Osteocyte (in vitro differentiated cells): Measurements from ENCODE around the gene TRIP12. TPM values are rescaled to one million over a fixed set of nuclear protein-coding genes. Genes with fewer than 3 reads are reported as not detected.
A peak's percentile ranks its signal among the peaks of the same experiment; 100 is the strongest.
"Not testable (repeated sequence)": the region's sequence is repeated elsewhere in the genome, so short reads cannot be mapped to it uniquely, and the experiment has no call there.

Experiments used
- DNase-seq: peaks from one replicate; pipeline ENCODE4 v3.0.0; 2021; ENCODE audit warnings: mixed read lengths; ENCODE audit not compliant: unreplicated experiment; ENCODE audit errors: extremely low spot score
- H3K27ac Mint-ChIP-seq: one replicate; pipeline ENCODE4 v1.8.0; 2021; ENCODE audit warnings: mild to moderate bottlenecking, mixed read lengths; ENCODE audit not compliant: unreplicated experiment
- H3K27me3 Mint-ChIP-seq: one replicate; pipeline ENCODE4 v1.8.0; 2021; ENCODE audit warnings: mixed read lengths; ENCODE audit not compliant: unreplicated experiment
- H3K36me3 Mint-ChIP-seq: one replicate; pipeline ENCODE4 v1.8.0; 2021; ENCODE audit warnings: mixed read lengths; ENCODE audit not compliant: unreplicated experiment
- H3K4me1 Mint-ChIP-seq: one replicate; pipeline ENCODE4 v1.8.0; 2021; ENCODE audit warnings: mixed read lengths; ENCODE audit not compliant: unreplicated experiment
- H3K4me3 Mint-ChIP-seq: one replicate; pipeline ENCODE4 v1.8.0; 2021; ENCODE audit warnings: mild to moderate bottlenecking, moderate library complexity, mixed read lengths; ENCODE audit not compliant: unreplicated experiment
- H3K9me3 Mint-ChIP-seq: one replicate; pipeline ENCODE4 v1.8.0; 2021; ENCODE audit warnings: mixed read lengths; ENCODE audit not compliant: unreplicated experiment
- long read RNA-seq: library from polyadenylated mRNA; unstranded; transcript quantifications from one replicate; pipeline ENCODE4 v2.0.0, GENCODE V29; 2021
- total RNA-seq: library from RNA; stranded (reverse); gene quantifications from 2 replicates; pipeline ENCODE4 v1.2.1, GENCODE V29; 2021
- TF ChIP-seq, protein P1 (sequence below): fragments of 200-600 bp; sonication (generic); IDR thresholded peaks from 2 replicates; pipeline ENCODE4 v1.5.0; 2021; ENCODE audit warnings: antibody characterized with exemption, mild to moderate bottlenecking, moderate library complexity

TRIP12 gene
- total RNA-seq = 261 and 272 TPM in 2 replicates
- long read RNA-seq, partial matches to known transcripts = 76 of 123 reads
- long read RNA-seq, other reads (novel, unspliced or antisense) = 43 of 123 reads

DNA sequence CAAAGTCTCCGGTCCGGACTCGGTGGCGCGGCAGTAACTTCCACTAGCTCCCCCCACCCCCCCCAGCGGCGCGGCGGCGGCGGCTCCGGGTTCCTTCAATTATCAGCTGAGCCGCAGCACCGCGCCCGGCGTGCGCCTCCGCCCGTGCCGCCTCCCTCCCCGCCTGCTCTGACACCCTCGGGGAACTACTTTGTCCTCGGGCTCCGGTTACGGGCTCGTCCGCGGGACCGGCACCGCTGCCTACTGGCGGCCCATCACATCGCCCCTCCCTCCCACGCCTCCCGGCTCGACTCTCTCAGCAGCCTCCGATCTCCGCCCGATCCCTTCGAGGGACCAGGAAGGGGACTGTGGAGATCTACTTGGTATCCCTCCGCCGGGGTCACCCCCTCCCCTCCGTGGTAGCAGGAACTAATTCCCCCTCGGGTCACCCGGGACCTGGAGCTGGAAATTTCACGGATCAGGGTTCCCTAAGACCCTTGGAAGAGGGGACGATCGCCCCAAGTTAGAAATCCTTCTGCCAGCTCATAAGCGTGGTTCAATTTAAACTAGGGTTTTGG lies at the start of gene TRIP12:
Gene TRIP12 (minus strand): TSS at position 118 of the 557 bp plus-strand sequence. CDS start 41,930 bp downstream, outside the sequence.
- Mint-ChIP-seq H3K9me3 (no peaks in the 10 kb centered on the region), H3K4me1 (peaks cover 58% of the 10 kb centered on the region), H3K27me3 (no peaks in the 10 kb centered on the region), H3K27ac (peak within 1 kb of the TSS; percentile 100), H3K36me3 (peaks cover 7% of the 10 kb centered on the region), H3K4me3 (peak within 1 kb of the TSS; percentile 99)
- DNase-seq = peak; percentile 98
- TF ChIP-seq, protein P1, sequence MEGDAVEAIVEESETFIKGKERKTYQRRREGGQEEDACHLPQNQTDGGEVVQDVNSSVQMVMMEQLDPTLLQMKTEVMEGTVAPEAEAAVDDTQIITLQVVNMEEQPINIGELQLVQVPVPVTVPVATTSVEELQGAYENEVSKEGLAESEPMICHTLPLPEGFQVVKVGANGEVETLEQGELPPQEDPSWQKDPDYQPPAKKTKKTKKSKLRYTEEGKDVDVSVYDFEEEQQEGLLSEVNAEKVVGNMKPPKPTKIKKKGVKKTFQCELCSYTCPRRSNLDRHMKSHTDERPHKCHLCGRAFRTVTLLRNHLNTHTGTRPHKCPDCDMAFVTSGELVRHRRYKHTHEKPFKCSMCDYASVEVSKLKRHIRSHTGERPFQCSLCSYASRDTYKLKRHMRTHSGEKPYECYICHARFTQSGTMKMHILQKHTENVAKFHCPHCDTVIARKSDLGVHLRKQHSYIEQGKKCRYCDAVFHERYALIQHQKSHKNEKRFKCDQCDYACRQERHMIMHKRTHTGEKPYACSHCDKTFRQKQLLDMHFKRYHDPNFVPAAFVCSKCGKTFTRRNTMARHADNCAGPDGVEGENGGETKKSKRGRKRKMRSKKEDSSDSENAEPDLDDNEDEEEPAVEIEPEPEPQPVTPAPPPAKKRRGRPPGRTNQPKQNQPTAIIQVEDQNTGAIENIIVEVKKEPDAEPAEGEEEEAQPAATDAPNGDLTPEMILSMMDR = no peak

DNA sequence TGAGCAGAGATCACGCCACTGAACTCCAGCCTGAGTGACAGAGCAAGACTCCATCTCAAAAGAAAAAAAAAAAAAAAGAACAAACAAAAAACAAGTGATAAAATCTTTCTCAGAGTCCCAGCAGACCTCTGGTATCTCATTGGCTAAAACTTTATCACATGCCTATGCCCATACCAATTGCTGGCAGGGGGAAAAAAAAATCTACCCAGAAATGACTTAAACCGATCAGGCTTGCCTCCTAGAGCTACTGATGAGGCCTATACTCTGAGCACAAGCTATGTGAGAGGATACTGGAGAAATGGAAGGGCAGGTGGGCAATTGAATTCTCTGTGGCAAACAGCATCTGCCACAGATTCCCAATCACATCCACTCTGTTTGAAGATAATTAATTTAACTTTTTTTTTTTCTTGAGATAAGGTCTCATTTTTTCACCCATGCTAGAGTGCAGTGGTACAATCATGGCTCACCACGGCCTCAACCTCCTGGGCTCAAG lies 49.5 kb upstream of the TRIP12 start:
- TF ChIP-seq, protein P1 = no peak
- H3K9me3 Mint-ChIP-seq = no peaks in the 10 kb centered on the region

GRCh38 chr2:229970406-229970805 lies 48.6 kb upstream of the TRIP12 start:
- Mint-ChIP-seq H3K27me3 (no peaks in the 10 kb centered on the region), H3K4me1 (peaks cover 2% of the 10 kb centered on the region), H3K4me3 (no peak overlapping the region), H3K9me3 (no peaks in the 10 kb centered on the region), H3K27ac (no peak overlapping the region), H3K36me3 (no peaks in the 10 kb centered on the region)
- TF ChIP-seq, protein P1 = no peak
- DNase-seq = no peak

More for the DNA sequence above, 49.5 kb upstream of the TRIP12 start:
- H3K27ac Mint-ChIP-seq = no peak overlapping the region
- H3K4me3 Mint-ChIP-seq = no peak overlapping the region
- no peaks in the 10 kb centered on the region for H3K27me3 Mint-ChIP-seq
- no peaks in the 10 kb centered on the region for H3K36me3 Mint-ChIP-seq
- H3K4me1 Mint-ChIP-seq = peaks cover 2% of the 10 kb centered on the region
- no peak for DNase-seq

- peaks cover 2% of the 10 kb centered on the region for H3K4me1 Mint-ChIP-seq
- TF ChIP-seq, protein P1 = no peak
- no peak for DNase-seq
- H3K9me3 Mint-ChIP-seq = no peaks in the 10 kb centered on the region
- no peak overlapping the region for H3K4me3 Mint-ChIP-seq
- H3K27me3 Mint-ChIP-seq = no peaks in the 10 kb centered on the region
- no peaks in the 10 kb centered on the region for H3K36me3 Mint-ChIP-seq
- no peak overlapping the region for H3K27ac Mint-ChIP-seq
Observed at GRCh38 chr2:229969921-229970320, 48.1 kb upstream of the TRIP12 start.

DNA sequence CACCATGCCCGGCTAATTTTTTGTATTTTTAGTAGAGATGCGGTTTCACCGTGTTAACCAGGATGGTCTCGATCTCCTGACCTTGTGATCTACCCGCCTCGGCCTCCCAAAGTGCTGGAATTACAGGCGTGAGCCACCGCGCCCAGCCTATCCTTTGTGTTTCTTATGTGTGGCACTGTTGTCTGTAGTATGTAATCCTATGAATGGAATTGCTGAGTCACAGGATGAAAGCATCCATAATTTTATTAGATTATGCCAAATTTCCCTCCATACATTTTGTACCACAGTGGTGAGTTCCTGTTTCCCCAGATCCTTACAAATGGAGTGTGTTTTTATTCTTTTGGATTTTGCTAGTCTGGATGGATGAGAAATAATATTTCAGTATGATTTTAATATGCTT lies 41.8 kb upstream of the TRIP12 start:
- H3K27me3 Mint-ChIP-seq, H3K27ac Mint-ChIP-seq, H3K36me3 Mint-ChIP-seq, DNase-seq, H3K4me3 Mint-ChIP-seq, H3K4me1 Mint-ChIP-seq, H3K9me3 Mint-ChIP-seq: not testable (repeated sequence)
